Adrenal gland (tissue), 12 donors: ENCODE results near the gene HDGF. TPM values are rescaled to one million over a fixed set of nuclear protein-coding genes. Genes with fewer than 3 reads are reported as not detected.

ENCODE experiments used
- DNase-seq, 7 donors: peaks; one replicate each; pipeline ENCODE4 v3.0.0-alpha.2; 2019 to 2020
- H3K27ac ChIP-seq, 5 donors: fragments of 200-600 bp; sonication (generic) in 4 of 5; 1 replicate in 3 of 5; 2 replicates in 2 of 5; pipeline versions ENCODE4 v1.5.1 to v1.8.0; 2016 to 2020; ENCODE audit warnings: mild to moderate bottlenecking in 1 of 5
- H3K27me3 ChIP-seq: fragments of 200-600 bp; 2 replicates; pipeline ENCODE4 v1.8.0; 2021
- H3K36me3 ChIP-seq, 2 donors: fragments of 200-600 bp; replicated peaks in 1 of 2; 1 replicate in 1 of 2; 2 replicates in 1 of 2; pipeline versions ENCODE4 v1.5.1 to v1.8.0; 2018 to 2022
- H3K4me1 ChIP-seq, 2 donors: fragments of 200-600 bp; replicated peaks in 1 of 2; 1 replicate in 1 of 2; 2 replicates in 1 of 2; pipeline versions ENCODE4 v1.5.1 to v1.8.0; 2018 to 2021
- H3K4me3 ChIP-seq, 4 donors: fragments of 200-600 bp; sonication (generic) in 3 of 4; one replicate each; pipeline ENCODE4 v1.5.1; 2016 to 2018
- H3K9me3 ChIP-seq, 3 donors: fragments of 200-600 bp; sonication (generic) in 1 of 3; replicated peaks in 1 of 3; 1 replicate in 2 of 3; 2 replicates in 1 of 3; pipeline versions ENCODE4 v1.5.1 to v1.8.0; 2016 to 2021
- POLR2A ChIP-seq, 2 donors: fragments of 450-650 bp; IDR thresholded peaks; one replicate each; pipeline ENCODE4 v1.6.1; 2017; ENCODE audit warnings: antibody characterized with exemption in 2 of 2, mild to moderate bottlenecking in 2 of 2, moderate library complexity in 1 of 2
- WGBS, 4 donors: extraction: QIAGEN DNeasy Blood & Tissue Kit in 2 of 4; methylation state at CpG; one replicate each; pipeline versions ENCODE4 v1.1.5 to v1.1.7; 2013 to 2017; 5-methylcytosine and 5-hydroxymethylcytosine counted together
- intact Hi-C, 2 donors: fragments of 100-400 bp; cut with DNase I; formaldehyde crosslinking; loops; one replicate each; pipeline versions ENCODE4 v1.14.1 to v1.15.0; 2022 to 2023
- polyA plus RNA-seq, 3 donors: library from polyadenylated mRNA; stranded (reverse); fragments of 200-250 nt in 2 of 3; fragments of 350-450 nt in 1 of 3; fragmentation: Illumina TruSeq in 1 of 3; extraction: RNeasy Lipid Tissue Mini Kit (QIAGEN cat#74804) in 1 of 3; gene quantifications; one replicate each; pipeline ENCODE4 v1.2.3, GENCODE V29; 2013 to 2014
- total RNA-seq, 9 donors: library from RNA; depleted of rRNA in 4 of 9; stranded (reverse); fragments of >200 nt in 4 of 9; fragments of 120-200 nt in 1 of 9; fragmentation: NEBNext Ultra II Directional in 1 of 9; extraction: Animal tissue kit (Norgen Biotek cat#: 25700) in 1 of 9; gene quantifications; one replicate each; pipeline versions ENCODE4 v1.1.0 to v1.2.4, GENCODE V29; 2013 to 2023
- TF ChIP-seq, protein P1 (sequence below), 6 experiments: fragments of 450-650 bp in 4 of 6; fragments of 200-600 bp in 2 of 6; sonication (generic) in 1 of 6; IDR thresholded peaks; 1 replicate in 5 of 6; 2 replicates in 1 of 6; pipeline versions ENCODE4 v1.5.1 to v1.8.0; 2016 to 2021; ENCODE audit warnings: antibody characterized with exemption in 6 of 6, mild to moderate bottlenecking in 2 of 6, moderate library complexity in 1 of 6
- donor health status: healthy with polysubstance abuse.
- donor health status: Bipolar disorder and iron deficiency.
- donor health status: DM: yes; HTN: yes; CAD: no.
- donor health status: DM: no; HTN: no; CAD: no.
- donor health status: DM: no; HTN: no; CAD: no.
- donor health status: DM: yes; HTN: yes; CAD: no.

HDGF gene
- total and polyA plus RNA-seq, 12 donors, result 62.0 to 199 (median 141) TPM

- intact Hi-C loops, result no loop called here
- Histone ChIP-seq H3K27ac (peak within 1 kb of the TSS; percentile 30 to 66 (median 52)), H3K36me3 (no peaks in the 10 kb centered on the region), H3K4me3 (peak within 1 kb of the TSS in 3 of 4 donors; percentile 7 to 59 (median 31)), H3K9me3 (no peaks in the 10 kb centered on the region), H3K27me3 (no peaks in the 10 kb centered on the region), H3K4me1 (peaks cover 23 to 31% of the 10 kb centered on the region in 2 donors)
- WGBS, 4 donors, result 1 to 9% (median 2%) methylated on average over 7 to 42 of the region's 42 CpGs
- DNase-seq, result peak in 6 of 7 donors; percentile 45 to 65 (median 55)
- TF ChIP-seq, protein P1, sequence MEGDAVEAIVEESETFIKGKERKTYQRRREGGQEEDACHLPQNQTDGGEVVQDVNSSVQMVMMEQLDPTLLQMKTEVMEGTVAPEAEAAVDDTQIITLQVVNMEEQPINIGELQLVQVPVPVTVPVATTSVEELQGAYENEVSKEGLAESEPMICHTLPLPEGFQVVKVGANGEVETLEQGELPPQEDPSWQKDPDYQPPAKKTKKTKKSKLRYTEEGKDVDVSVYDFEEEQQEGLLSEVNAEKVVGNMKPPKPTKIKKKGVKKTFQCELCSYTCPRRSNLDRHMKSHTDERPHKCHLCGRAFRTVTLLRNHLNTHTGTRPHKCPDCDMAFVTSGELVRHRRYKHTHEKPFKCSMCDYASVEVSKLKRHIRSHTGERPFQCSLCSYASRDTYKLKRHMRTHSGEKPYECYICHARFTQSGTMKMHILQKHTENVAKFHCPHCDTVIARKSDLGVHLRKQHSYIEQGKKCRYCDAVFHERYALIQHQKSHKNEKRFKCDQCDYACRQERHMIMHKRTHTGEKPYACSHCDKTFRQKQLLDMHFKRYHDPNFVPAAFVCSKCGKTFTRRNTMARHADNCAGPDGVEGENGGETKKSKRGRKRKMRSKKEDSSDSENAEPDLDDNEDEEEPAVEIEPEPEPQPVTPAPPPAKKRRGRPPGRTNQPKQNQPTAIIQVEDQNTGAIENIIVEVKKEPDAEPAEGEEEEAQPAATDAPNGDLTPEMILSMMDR (IDR thresholded peaks at IDR 0.05), result no peak
- no peak for TF ChIP-seq POLR2A (IDR thresholded peaks at IDR 0.05)
These were observed 46.1 kb downstream of the HDGF start, which contains the start of gene CRABP2 for GRCh38 chr1:156705321-156705917. Gene CRABP2, minus strand, starts transcription at chr1:156705583. Its CDS starts 137 bp downstream, at chr1:156705446.

DNA sequence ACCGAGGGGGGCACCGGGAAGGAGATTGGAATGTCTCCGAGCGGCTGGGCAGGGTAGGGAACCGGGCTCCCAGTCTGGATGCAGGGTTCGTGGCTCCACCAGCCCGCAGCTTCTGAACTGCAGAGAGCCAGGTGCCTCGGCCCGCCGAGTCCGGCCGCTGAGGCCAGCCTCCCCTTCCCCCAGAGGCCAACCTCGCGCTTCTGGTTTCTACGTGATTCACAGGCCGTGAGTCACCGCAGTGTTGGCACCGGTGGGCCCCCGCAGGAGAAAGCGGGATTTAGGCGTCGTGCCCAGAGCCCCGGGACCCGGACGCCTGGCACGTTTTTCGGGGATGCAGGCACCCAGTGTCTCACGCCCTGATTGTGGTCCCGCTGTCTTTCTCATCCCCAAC, 46.5 kb downstream of the HDGF start:
- peak; percentile 73 to 87 (median 84) for DNase-seq
- H3K9me3 ChIP-seq, result no peaks in the 10 kb centered on the region
- H3K27me3 ChIP-seq, result no peaks in the 10 kb centered on the region
- H3K27ac ChIP-seq, result peak overlapping the region in 1 of 5 donors; percentile 52
- intact Hi-C loops, result no loop called here
- WGBS, 4 donors, result 2 to 20% (median 3%) methylated on average over 2 to 29 of the region's 29 CpGs
- peaks cover 23 to 31% of the 10 kb centered on the region in 2 donors for H3K4me1 ChIP-seq
- no peaks in the 10 kb centered on the region for H3K36me3 ChIP-seq
- peak overlapping the region in 1 of 4 donors; percentile 59 for H3K4me3 ChIP-seq
- TF ChIP-seq, protein P1 (IDR thresholded peaks at IDR 0.05), result no peak
- TF ChIP-seq POLR2A (IDR thresholded peaks at IDR 0.05), result no peak

DNA sequence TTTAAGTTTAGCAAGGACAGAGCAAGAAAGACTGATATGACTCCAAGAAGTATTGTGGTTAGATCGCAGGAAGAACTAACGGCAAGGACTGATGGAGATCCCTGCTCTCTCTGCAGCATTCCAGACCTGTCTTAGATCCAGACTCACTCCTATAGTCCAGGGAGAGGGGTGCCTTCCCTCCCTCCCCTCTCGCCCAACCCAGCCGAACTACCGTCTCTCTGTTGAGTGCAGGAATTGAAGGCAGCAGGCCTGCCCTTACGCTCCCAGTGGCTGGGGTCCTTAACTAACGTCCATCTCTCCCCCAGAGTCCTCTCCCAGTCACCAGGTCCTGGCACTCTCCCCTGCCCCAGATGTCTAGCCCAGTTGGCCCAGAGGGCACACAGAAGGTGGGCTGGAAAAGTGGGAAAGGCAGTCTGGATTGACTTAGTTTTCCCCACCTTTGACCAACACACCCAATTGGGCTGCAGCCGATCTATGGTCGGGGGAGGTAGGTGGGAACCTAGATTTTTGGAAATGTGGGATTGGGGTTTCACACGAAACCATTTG, 47.2 kb downstream of the HDGF start:
- Histone ChIP-seq H3K36me3 (no peaks in the 10 kb centered on the region), H3K27me3 (no peaks in the 10 kb centered on the region), H3K4me3 (no peak overlapping the region), H3K27ac (no peak overlapping the region), H3K9me3 (no peaks in the 10 kb centered on the region), H3K4me1 (peaks cover 23 to 26% of the 10 kb centered on the region in 2 donors)
- TF ChIP-seq, protein P1 (IDR thresholded peaks at IDR 0.05), result no peak
- TF ChIP-seq POLR2A (IDR thresholded peaks at IDR 0.05), result no peak
- intact Hi-C loops, result no loop called here
- DNase-seq, result no peak
- WGBS, 4 donors, result 71 to 79% (median 72%) methylated on average over 10 of the region's 10 CpGs

DNA sequence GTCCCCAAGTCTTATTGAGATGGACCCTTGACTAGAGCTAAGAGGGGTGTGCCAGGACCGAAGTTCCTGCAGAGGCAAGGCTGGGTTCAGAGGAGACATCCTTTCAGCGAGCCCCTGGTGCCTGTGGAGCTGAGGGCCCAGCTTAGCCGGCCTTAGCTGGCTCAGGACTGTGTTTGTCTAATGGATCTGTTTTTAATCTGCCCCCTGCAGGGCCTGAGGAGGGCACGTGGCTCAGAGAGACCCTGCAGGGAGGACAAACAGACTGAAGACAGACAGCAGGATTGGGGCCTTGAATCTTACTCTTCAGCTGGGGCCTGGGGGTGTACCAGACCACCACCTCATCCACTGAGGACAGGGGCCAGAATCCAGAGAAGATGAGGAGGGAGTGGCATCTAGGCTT, 47.7 kb downstream of the HDGF start:
- H3K36me3 ChIP-seq, result no peaks in the 10 kb centered on the region
- H3K27ac ChIP-seq, result no peak overlapping the region
- H3K4me1 ChIP-seq, result peaks cover 23 to 26% of the 10 kb centered on the region in 2 donors
- 52 to 80% (median 64%) methylated on average over 4 of the region's 4 CpGs; no CpG with 5 or more reads in 1 of the 4 donors for WGBS, 4 donors
- intact Hi-C loops, result no loop called here
- TF ChIP-seq, protein P1 (IDR thresholded peaks at IDR 0.05), result no peak
- no peak for TF ChIP-seq POLR2A (IDR thresholded peaks at IDR 0.05)
- no peak overlapping the region for H3K4me3 ChIP-seq
- no peak for DNase-seq
- no peaks in the 10 kb centered on the region for H3K9me3 ChIP-seq
- no peaks in the 10 kb centered on the region for H3K27me3 ChIP-seq
